Choroid plexus epithelial cell (primary cell): ENCODE measurements around the gene LYPD6.
"Not testable (repeated sequence)": the region's sequence is repeated elsewhere in the genome, so short reads cannot be mapped to it uniquely, and the experiment has no call there.

Experiments used
- DNase-seq: peaks from one replicate; pipeline ENCODE4 v3.0.0-alpha.2; 2010; ENCODE audit warnings: low read depth
- H3K4me3 ChIP-seq: 2 replicates; pipeline ENCODE4 v1.5.1; 2011; ENCODE audit warnings: low read depth, mild to moderate bottlenecking, control low read depth, low read length, moderate library complexity
- CTCF ChIP-seq: conservative IDR thresholded peaks from 2 replicates; pipeline ENCODE4 v1.5.1; 2011; ENCODE audit warnings: low read depth, mild to moderate bottlenecking, control low read depth, inconsistent platforms, low read length, moderate library complexity

The LYPD6 gene

GRCh38 chr2:149312039-149312438, 18.3 kb upstream of the LYPD6 start:
- no peak for DNase-seq
- H3K4me3 ChIP-seq, result no peak overlapping the region
- TF ChIP-seq CTCF, result no peak

GRCh38 chr2:149313512-149313972, 16.8 kb upstream of the LYPD6 start:
- peak; percentile 33 for DNase-seq
- no peak overlapping the region for H3K4me3 ChIP-seq
- TF ChIP-seq CTCF, result peak; percentile 75

GRCh38 chr2:149314687-149315086, 15.7 kb upstream of the LYPD6 start:
- DNase-seq, result no peak
- no peak overlapping the region for H3K4me3 ChIP-seq
- TF ChIP-seq CTCF, result no peak

GRCh38 chr2:149315461-149315860, 14.9 kb upstream of the LYPD6 start:
- DNase-seq, result no peak
- no peak for TF ChIP-seq CTCF
- no peak overlapping the region for H3K4me3 ChIP-seq

GRCh38 chr2:149318566-149318965, 11.8 kb upstream of the LYPD6 start:
- not testable (repeated sequence) for H3K4me3 ChIP-seq, DNase-seq

- no peak for DNase-seq
- no peak overlapping the region for H3K4me3 ChIP-seq
- TF ChIP-seq CTCF, result no peak
These were observed 10.0 kb upstream of the LYPD6 start for GRCh38 chr2:149320362-149320761.

- TF ChIP-seq CTCF, result peak; percentile 4
- no peak for DNase-seq
- no peak overlapping the region for H3K4me3 ChIP-seq
These were observed 1.3 kb upstream of the LYPD6 start for GRCh38 chr2:149329068-149329467.
